ENCODE measurements around the gene NT5DC4. TPM values are rescaled to one million over a fixed set of nuclear protein-coding genes. Genes with fewer than 3 reads are reported as not detected.

The NT5DC4 gene
- total and polyA plus RNA-seq, 3 donors from 2014 or later: 2.8 to 4.2 (median 2.9) TPM

DNA sequence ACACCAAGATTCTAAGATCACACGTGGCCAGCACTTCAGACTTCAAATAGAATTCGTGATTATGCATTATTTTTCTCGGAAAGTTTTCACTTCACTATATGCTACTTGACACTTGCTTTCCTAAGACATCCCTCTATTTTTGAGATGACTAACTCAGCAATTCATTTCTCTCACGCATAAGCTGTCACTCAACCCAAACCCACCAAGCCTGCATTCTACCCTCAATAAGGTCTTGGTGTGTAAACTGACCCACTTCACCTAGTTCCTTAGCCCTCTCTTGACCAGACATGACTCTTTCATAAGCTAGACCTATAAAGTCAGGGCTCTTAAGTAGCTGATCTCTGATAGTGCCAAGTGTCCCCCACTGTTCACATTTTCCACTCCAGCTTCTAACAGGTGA, 31.8 kb downstream of the NT5DC4 start:
- Histone ChIP-seq H3K4me1 (no peaks in the 10 kb centered on the region), H3K27ac (no peak overlapping the region), H3K36me3 (ENCODE audit: low read depth, missing control alignments) (no peaks in the 10 kb centered on the region), H3K9me3 (no peaks in the 10 kb centered on the region), H3K27me3 (no peaks in the 10 kb centered on the region), H3K4me3 (no peak overlapping the region)
- no peak for DNase-seq
- intact Hi-C loops (cut with DNase I; ENCODE audit: low total_unique reads): no loop called here
- 91 to 97% methylated on average over 4 of the region's 4 CpGs for WGBS, 2 donors
- no peak for TF ChIP-seq POLR2A (IDR thresholded peaks at IDR 0.05)
- TF ChIP-seq, protein P1, sequence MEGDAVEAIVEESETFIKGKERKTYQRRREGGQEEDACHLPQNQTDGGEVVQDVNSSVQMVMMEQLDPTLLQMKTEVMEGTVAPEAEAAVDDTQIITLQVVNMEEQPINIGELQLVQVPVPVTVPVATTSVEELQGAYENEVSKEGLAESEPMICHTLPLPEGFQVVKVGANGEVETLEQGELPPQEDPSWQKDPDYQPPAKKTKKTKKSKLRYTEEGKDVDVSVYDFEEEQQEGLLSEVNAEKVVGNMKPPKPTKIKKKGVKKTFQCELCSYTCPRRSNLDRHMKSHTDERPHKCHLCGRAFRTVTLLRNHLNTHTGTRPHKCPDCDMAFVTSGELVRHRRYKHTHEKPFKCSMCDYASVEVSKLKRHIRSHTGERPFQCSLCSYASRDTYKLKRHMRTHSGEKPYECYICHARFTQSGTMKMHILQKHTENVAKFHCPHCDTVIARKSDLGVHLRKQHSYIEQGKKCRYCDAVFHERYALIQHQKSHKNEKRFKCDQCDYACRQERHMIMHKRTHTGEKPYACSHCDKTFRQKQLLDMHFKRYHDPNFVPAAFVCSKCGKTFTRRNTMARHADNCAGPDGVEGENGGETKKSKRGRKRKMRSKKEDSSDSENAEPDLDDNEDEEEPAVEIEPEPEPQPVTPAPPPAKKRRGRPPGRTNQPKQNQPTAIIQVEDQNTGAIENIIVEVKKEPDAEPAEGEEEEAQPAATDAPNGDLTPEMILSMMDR (IDR thresholded peaks at IDR 0.05): no peak

DNA sequence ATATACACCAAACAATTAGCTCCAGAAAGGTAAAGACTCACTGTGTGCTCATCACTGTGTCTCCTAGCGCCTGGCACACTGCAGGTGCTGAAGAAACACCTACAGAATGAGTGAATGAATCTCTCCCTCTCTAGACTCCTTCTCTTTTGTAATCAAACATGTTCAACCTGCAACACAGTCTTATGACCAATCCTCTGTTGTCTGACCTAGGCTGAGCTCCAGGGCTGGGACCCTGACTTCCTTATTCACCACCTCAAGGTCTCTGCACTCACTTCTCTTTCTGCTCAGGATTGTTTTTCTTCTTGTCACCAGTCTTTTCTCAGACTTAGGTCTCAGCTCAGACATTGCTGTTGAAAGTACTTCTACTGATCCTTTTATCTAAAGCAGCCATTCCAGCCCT, 33.7 kb downstream of the NT5DC4 start:
- intact Hi-C loops (cut with DNase I; ENCODE audit: low total_unique reads): no loop called here
- Histone ChIP-seq H3K4me3 (no peak overlapping the region), H3K27ac (no peak overlapping the region), H3K36me3 (ENCODE audit: low read depth, missing control alignments) (no peaks in the 10 kb centered on the region), H3K9me3 (no peaks in the 10 kb centered on the region), H3K4me1 (no peaks in the 10 kb centered on the region), H3K27me3 (no peaks in the 10 kb centered on the region)
- TF ChIP-seq, protein P1 (IDR thresholded peaks at IDR 0.05): no peak
- TF ChIP-seq POLR2A (IDR thresholded peaks at IDR 0.05): no peak
- DNase-seq: no peak
- WGBS, 2 donors: 100% methylated on average over 1 of the region's 1 CpG

DNA sequence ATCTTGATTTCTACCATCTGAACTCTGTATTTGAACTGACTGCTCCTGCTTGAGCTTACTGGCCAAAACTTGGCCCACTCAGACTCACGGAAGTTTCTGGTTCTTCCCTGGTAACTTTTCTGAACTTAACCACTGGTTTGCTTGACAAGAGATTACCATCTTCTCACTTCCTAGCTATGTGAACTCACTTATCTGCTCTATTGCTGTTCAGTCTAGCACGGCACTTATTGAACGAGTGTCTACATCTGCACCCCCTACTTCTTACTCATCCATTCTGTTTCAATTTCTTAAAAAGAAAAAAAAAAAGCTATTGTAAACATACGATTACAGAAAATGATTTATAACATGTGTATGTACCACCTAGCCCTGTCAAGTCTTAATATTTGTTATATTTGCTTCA, 34.6 kb downstream of the NT5DC4 start:
- H3K36me3 ChIP-seq (ENCODE audit: low read depth, missing control alignments): no peaks in the 10 kb centered on the region
- H3K27ac ChIP-seq: no peak overlapping the region
- no peak overlapping the region for H3K4me3 ChIP-seq
- no peaks in the 10 kb centered on the region for H3K4me1 ChIP-seq
- TF ChIP-seq, protein P1 (IDR thresholded peaks at IDR 0.05): no peak
- no peak for TF ChIP-seq POLR2A (IDR thresholded peaks at IDR 0.05)
- no peak for DNase-seq
- no peaks in the 10 kb centered on the region for H3K27me3 ChIP-seq
- intact Hi-C loops (cut with DNase I; ENCODE audit: low total_unique reads): no loop called here
- no peaks in the 10 kb centered on the region for H3K9me3 ChIP-seq
- WGBS, 2 donors: 91 to 95% methylated on average over 4 of the region's 4 CpGs

DNA sequence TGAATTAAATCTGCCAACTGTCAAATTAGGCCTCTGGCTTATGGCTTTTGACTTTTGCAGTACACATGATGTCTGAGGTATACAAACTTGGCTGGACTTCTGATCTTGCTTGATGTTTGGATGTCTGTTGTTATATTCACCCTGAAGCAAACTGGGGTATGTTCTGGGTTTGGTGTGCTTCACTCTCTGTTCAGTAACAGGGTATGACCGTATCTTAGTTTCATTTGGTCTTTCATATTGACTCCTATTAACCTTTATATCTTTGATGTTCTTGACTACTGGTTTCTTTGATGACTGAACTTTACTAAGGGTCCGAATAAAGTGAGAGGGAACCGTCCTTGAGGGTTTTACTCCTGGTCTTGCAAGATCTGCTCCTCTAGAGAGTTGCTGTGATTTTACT, 35.4 kb downstream of the NT5DC4 start:
- Histone ChIP-seq H3K27ac (no peak overlapping the region), H3K4me1 (no peaks in the 10 kb centered on the region), H3K36me3 (ENCODE audit: low read depth, missing control alignments) (no peaks in the 10 kb centered on the region), H3K9me3 (no peaks in the 10 kb centered on the region), H3K4me3 (no peak overlapping the region), H3K27me3 (no peaks in the 10 kb centered on the region)
- intact Hi-C loops (cut with DNase I; ENCODE audit: low total_unique reads): no loop called here
- no peak for DNase-seq
- no peak for TF ChIP-seq POLR2A (IDR thresholded peaks at IDR 0.05)
- TF ChIP-seq, protein P1 (IDR thresholded peaks at IDR 0.05): no peak
- 91 to 96% methylated on average over 3 of the region's 3 CpGs for WGBS, 2 donors

DNA sequence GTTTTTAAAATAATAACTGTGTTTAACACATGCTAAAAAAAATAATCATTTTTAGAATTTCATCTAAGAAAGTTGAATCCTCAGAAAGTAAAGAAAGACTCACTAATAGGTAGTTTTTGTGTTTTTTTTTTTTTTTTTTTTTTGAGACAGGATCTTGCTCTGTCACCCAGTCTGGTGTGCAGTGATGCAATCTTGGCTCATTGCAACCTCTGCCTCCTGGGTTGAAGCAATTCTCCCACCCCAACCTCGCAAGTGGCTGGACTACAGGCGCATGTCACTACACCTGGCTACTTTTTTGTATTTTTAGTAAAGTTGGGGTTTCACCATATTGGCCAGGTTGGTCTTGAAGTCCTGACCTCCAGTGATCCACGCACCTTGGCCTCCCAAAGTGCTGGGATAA, 36.4 kb downstream of the NT5DC4 start:
- TF ChIP-seq POLR2A (IDR thresholded peaks at IDR 0.05): no peak
- TF ChIP-seq, protein P1 (IDR thresholded peaks at IDR 0.05): no peak
- H3K9me3 ChIP-seq: no peaks in the 10 kb centered on the region
- 100% methylated on average over 3 of the region's 3 CpGs for WGBS, 2 donors
- no peak for DNase-seq
- H3K27me3 ChIP-seq: no peaks in the 10 kb centered on the region
- no peaks in the 10 kb centered on the region for H3K36me3 ChIP-seq (ENCODE audit: low read depth, missing control alignments)
- no peak overlapping the region for H3K27ac ChIP-seq
- intact Hi-C loops (cut with DNase I; ENCODE audit: low total_unique reads): no loop called here
- H3K4me1 ChIP-seq: no peaks in the 10 kb centered on the region
- no peak overlapping the region for H3K4me3 ChIP-seq

Measured in testis (tissue), 3 donors.